Dermis lymphatic vessel endothelial cell (primary cell): ENCODE measurements around the gene LIPI. TPM values are rescaled to one million over a fixed set of nuclear protein-coding genes. Genes with fewer than 3 reads are reported as not detected.

Experiments used
- total RNA-seq: library from RNA; depleted of rRNA; stranded (reverse); fragments of >200 nt; gene quantifications from 2 replicates; pipeline ENCODE4 v1.2.1, GENCODE V29; 2014

LIPI gene
- not detected in 2 replicates for total RNA-seq

DNA sequence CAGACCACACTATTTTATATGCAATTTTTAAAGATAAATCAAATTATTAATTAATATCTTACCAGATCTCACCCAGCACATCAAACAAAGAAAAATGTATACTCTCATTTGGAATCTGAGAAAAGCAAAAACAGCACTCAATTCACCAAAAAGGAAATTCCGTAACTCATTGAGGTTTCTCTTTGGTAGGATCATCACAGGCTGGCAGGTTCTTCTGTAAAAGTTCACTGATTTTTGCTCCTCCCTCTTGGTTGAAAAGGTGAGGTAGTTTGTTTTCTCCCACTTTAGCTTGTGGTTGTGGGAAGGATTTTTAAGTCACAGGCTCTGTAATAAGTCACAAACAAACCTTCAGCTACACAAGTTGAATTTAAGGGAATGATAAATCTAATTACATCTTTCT, at the start of gene LIPI:
LIPI (minus strand) TSS at position 218 of the 400 bp plus-strand sequence; CDS start at position 108, 110 bp downstream.

DNA sequence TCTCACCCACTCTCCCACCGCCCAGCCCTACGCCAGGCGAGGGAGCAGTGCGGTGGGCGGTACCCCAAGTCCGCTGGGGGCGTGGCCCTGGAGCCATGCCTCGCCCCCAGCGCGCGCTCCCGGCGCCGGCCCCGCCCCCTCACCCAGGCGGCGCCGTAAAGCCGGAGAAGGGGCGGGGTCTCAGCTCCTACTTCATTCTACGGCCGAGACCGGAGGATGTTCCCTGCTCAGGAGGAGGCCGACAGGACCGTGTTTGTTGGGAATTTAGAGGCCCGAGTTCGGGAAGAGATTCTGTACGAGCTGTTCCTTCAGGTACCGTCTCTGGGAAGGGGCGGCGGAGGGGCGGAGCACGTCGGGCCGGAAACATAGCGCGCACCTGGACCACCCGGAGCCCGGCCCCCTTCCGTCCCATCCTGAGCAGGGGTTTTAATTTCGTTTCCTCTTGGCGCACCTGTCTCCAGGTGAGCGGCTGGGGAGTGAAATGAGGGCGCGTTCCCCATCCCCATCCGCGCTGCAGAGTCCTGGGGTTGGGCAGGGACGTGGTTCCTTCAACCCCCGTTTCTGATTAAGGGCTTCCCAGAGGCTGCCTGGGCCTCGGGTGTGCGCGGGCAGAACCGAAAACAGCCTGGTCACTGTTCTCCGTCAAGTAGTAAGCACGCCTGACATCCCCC, 5.4 kb upstream of the LIPI start, which contains the start of gene RBM11:
RBM11 (plus strand) TSS at position 187 of the 671 bp plus-strand sequence; CDS start at position 217, 30 bp downstream.

Other genes with a start within 250 kb of the LIPI start
- not detected in 2 replicates for gene RBM11, start 5.2 kb upstream of the LIPI start, total RNA-seq
- gene HSPA13, start 172.2 kb upstream of the LIPI start, total RNA-seq = 48.0 and 58.3 TPM in 2 replicates